GM21786 (cell line): ENCODE results near the gene SPATS2L.
"Not testable (repeated sequence)": the region's sequence is repeated elsewhere in the genome, so short reads cannot be mapped to it uniquely, and the experiment has no call there.

Experiments used
- ATAC-seq: cut with Tn5 transposase; IDR thresholded peaks from one replicate; pipeline ENCODE4 v1.9.1; 2021; ENCODE audit not compliant: unreplicated experiment

Gene SPATS2L

GRCh38 chr2:200319548-200320337, 13.2 kb downstream of the SPATS2L start:
- no peak for ATAC-seq

DNA sequence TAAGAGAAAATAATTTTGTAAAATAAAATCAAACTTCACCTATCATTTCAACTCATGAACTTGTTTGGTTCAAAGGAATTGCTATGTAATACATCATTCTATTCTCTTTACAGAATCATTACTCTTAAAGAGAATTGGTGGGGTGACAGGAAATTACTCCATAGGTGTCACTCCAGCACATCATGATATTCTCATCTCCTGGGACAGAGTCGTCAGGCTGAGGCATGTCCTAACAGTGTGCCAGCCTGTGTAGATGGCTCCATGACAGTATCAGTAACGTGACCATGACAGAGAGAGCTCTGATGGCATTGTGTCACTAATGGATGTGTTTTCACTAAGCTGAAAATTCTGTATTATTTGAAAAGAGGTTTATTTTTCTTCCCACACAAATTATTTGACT, 13.9 kb downstream of the SPATS2L start:
- ATAC-seq = no peak

GRCh38 chr2:200320991-200321390, 14.5 kb downstream of the SPATS2L start:
- no peak for ATAC-seq

GRCh38 chr2:200321780-200322534, 15.5 kb downstream of the SPATS2L start:
- ATAC-seq = no peak

DNA sequence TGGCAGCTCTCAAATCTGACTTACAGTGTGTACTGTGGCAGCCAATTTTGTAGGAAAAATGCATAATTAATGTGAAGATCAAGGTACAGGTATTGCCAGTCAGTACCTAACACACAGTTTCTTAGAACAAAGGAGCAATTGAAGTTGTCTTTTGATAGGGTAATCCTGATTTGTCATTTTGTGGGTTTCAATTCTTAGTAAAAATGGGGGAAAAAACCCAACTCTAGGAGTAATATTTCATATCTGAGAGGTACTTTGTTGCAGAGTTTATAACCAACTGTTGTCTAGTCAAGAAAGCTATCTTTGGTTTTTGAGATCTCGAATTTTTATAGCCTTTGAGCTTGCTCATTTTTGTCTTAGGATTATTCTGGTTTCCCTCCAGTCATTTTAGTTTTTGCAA, 16.1 kb downstream of the SPATS2L start:
- no peak for ATAC-seq

DNA sequence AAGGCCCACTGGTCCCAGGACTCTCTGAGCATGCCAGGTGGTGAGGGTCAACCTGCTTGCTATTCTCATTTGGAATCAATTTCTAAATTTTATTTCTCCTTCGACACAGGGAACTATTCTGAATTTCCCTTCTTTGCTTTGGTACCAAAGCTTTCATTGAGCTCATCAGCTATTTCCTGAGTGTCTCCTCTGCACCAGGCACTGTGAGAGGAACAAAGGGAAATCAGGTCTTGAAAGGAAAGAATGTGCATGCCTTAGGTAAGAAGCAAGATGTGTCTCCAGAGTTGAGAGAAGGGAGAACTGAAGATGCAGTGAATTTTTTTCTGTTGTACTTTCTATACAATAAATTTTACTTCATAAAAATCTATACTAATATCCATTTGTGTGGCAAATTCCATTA, 17.9 kb downstream of the SPATS2L start:
- no peak for ATAC-seq

DNA sequence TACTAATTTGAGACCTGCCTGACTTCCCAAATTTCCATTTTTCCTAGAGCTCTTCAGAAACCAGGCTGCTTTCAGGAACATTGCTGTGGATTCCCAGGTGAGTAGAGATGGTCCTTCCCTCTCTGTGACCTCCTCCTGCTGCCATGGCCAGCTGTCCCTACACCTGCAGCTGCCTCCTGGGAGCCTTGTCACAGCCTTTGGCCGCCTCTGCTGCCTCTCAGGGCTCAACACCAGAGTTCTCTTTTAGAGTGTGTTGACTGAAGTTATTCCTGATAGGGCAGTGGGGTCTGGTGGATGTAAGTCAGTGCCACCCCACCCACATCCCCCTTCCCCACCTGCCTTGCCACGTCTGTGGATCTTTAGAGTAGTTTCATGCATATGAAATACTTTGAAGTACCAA, 22.9 kb downstream of the SPATS2L start:
- ATAC-seq = no peak

DNA sequence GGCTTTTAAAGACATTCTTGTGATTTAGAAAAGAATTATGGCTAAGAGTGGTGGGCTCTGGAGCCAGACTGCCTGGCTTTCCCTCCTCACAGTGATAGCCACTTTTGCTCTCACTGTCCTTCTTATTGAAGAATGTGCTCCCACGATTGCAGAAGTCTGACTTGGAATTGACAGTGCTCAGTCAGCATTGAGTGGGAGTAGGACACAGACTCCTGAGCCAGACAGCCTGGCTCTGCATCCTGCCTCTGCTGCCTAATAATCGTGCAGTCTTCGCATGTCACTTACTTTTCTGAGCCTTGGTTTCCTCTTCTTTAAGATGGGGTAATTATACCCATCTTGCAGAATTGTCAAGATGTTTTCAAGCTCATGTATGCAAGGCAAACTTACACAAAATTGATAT, 23.3 kb downstream of the SPATS2L start:
- ATAC-seq = no peak

- ATAC-seq = no peak
Measured at GRCh38 chr2:200330351-200331060, 24.0 kb downstream of the SPATS2L start.

DNA sequence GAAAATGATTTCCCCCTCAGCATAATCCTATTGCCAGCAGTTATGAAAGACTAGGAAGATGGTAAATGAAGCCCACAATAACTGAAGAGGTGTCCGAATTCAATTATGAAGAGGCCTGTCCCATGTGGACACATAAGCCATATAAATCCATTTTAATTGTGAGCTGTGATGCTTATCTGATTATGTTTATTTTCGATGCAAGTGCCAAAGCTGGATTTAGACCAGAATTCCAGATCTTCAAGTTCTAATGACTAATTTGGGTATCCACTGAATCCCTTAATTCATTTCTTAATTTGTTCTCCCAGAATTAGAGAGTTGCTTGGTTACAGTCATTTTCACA, 24.5 kb downstream of the SPATS2L start:
- ATAC-seq = no peak

DNA sequence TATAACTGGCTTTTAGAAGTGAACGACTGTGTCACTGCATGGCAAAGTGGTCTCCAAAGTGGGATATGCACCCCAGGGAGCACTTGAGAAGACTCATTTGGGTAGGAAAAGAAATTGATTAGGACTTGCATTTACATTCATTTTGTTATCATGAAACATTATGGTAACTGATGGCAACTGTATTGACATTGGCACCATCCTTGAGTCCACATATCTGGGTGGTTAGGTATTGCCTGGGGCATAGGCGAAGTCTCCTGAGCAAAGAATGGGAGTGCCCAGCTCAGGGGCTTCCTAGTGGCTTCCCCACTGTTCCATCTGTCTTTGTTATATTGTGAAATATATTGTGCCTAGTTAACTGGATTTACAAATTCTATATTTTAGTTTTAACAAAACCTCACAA, 29.2 kb downstream of the SPATS2L start:
- ATAC-seq = no peak

DNA sequence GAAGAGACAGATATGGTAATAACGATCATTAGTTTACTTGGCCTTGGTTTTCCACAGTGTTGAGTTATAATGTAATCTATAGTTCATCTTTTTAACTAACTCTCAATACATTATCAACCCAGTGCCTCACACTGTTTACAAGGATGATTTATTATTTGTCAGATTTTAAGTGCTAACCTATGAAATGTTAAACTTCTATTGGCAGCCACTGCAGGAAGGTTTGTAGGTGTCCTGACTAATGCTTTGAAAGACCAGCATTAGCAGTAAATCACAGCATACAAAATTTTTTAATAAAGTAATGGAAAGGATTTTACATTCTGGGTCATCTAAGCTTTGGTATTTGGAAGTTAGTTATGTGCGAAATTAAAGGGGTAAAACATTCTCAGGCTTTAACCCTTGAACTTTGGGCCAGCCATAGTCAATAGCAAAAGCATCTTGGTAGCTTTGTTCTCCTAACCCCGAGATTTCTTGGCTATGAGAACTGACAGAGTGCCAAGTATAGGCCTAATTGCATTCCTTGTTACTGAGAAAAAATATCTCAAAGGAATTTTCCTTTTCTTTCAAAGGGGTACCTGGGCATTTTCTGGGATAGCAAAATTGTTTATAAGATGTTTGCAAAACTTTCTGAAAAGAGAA, 30.6 kb downstream of the SPATS2L start:
- ATAC-seq = no peak

DNA sequence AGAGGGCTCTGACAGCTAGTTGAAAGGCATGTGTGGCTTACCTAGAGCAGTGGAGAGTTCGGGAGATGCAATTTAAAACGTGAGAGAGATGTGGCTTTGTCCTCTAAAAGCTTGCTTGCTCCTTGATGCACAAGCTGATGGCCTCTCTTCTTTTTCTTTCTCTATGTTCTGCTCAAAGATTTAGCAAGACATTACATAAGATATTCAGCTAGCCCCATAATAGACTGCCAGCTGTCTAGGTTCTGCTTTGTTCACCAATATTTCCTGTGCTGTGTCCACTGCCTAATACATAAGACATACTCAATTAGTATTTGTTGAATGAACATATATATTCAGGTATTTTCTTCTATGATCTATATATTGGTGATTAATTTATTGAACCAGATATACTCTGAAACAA, 31.1 kb downstream of the SPATS2L start:
- ATAC-seq = no peak

GRCh38 chr2:200338692-200339091, 32.2 kb downstream of the SPATS2L start:
- no peak for ATAC-seq

- ATAC-seq = no peak
Measured at GRCh38 chr2:200340508-200341224, 34.2 kb downstream of the SPATS2L start.

GRCh38 chr2:200341376-200341775, 34.9 kb downstream of the SPATS2L start:
- no peak for ATAC-seq

GRCh38 chr2:200342235-200342634, 35.7 kb downstream of the SPATS2L start:
- ATAC-seq = no peak

- no peak for ATAC-seq
Measured at GRCh38 chr2:200342654-200343053, 36.2 kb downstream of the SPATS2L start.

GRCh38 chr2:200344202-200344601, 37.7 kb downstream of the SPATS2L start:
- ATAC-seq = not testable (repeated sequence)

GRCh38 chr2:200345975-200346374, 39.5 kb downstream of the SPATS2L start:
- no peak for ATAC-seq

- ATAC-seq = no peak
Measured at GRCh38 chr2:200347301-200347700, 40.8 kb downstream of the SPATS2L start.
